T-cell (primary cell): Measurements from ENCODE around the gene EFHC1. TPM values are rescaled to one million over a fixed set of nuclear protein-coding genes. Genes with fewer than 3 reads are reported as not detected.

Experiments used
- ATAC-seq, 4 experiments: fragments of 200-7000 bp in 3 of 4; fragments of 150-1000 bp in 1 of 4; cut with Tn5 transposase; replicated peaks in 1 of 4; 1 replicate in 3 of 4; 2 replicates in 1 of 4; pipeline ENCODE4 v1.10.0; 2021; ENCODE audit warnings: moderate library complexity in 3 of 4, mild to moderate bottlenecking in 2 of 4, moderate number of reproducible peaks in 1 of 4
- CTCF ChIA-PET, 2 donors: fragments of 300-600 bp; sonication (Branson Sonifier 250); formaldehyde crosslinking; loops; one replicate each; lab custom pipeline; 2022; ENCODE audit warnings: antibody characterized with exemption in 2 of 2; lab: Charles Lee
- POLR2A ChIA-PET, 2 donors: fragments of 300-600 bp; sonication (Branson Sonifier 250); formaldehyde crosslinking; loops; one replicate each; lab custom pipeline; 2022; ENCODE audit warnings: antibody characterized with exemption in 2 of 2; lab: Charles Lee
- DNase-seq, 35 experiments: peaks; one replicate each; pipeline versions ENCODE4 v3.0.0 to v3.0.0-alpha.2; 2013 to 2023
- H3K27ac ChIP-seq: one replicate; pipeline ENCODE4 v1.5.1; 2013; ENCODE audit warnings: low read length
- H3K27me3 ChIP-seq, 2 experiments: replicated peaks in 1 of 2; 1 replicate in 1 of 2; 2 replicates in 1 of 2; pipeline versions ENCODE4 v1.6.1 to v1.7.0; 2013; ENCODE audit warnings: low read length in 1 of 2, mixed read lengths in 1 of 2; ENCODE audit not compliant: control insufficient read depth in 2 of 2, insufficient read depth in 2 of 2; ENCODE audit errors: extremely low read depth in 1 of 2
- H3K36me3 ChIP-seq, 2 donors: 1 replicate in 1 of 2; 2 replicates in 1 of 2; pipeline versions ENCODE4 v1.6.1 to v1.7.0; 2013; ENCODE audit warnings: low read length in 1 of 2; ENCODE audit not compliant: control insufficient read depth in 2 of 2, insufficient read depth in 1 of 2; ENCODE audit errors: extremely low read depth in 1 of 2
- H3K4me1 ChIP-seq, 2 experiments: 1 replicate in 1 of 2; 2 replicates in 1 of 2; pipeline versions ENCODE4 v1.6.1 to v1.7.0; 2013; ENCODE audit warnings: low read length in 2 of 2, mixed read lengths in 1 of 2; ENCODE audit not compliant: insufficient read depth in 2 of 2, control insufficient read depth in 1 of 2; ENCODE audit errors: extremely low read depth in 1 of 2
- H3K4me3 ChIP-seq, 2 donors: 1 replicate in 1 of 2; 2 replicates in 1 of 2; pipeline versions ENCODE4 v1.5.1 to v1.7.0; 2013; ENCODE audit warnings: mild to moderate bottlenecking in 2 of 2, low read length in 1 of 2, moderate library complexity in 1 of 2; ENCODE audit not compliant: control insufficient read depth in 1 of 2; ENCODE audit errors: extremely low read depth in 1 of 2
- H3K9me3 ChIP-seq: 2 replicates; pipeline ENCODE4 v1.7.0; 2013
- H3K27ac Mint-ChIP-seq, 2 donors: one replicate each; pipeline ENCODE4 v1.8.0; 2020 to 2021; ENCODE audit warnings: mild to moderate bottlenecking in 2 of 2, mixed read lengths in 2 of 2
- H3K27me3 Mint-ChIP-seq, 2 donors: one replicate each; pipeline ENCODE4 v1.8.0; 2021 to 2022; ENCODE audit warnings: mixed read lengths in 2 of 2
- H3K36me3 Mint-ChIP-seq: one replicate; pipeline ENCODE4 v1.8.0; 2021; ENCODE audit warnings: mixed read lengths
- H3K4me1 Mint-ChIP-seq, 3 donors: one replicate each; pipeline ENCODE4 v1.8.0; 2020 to 2022; ENCODE audit warnings: mixed read lengths in 3 of 3, mild to moderate bottlenecking in 1 of 3
- H3K4me3 Mint-ChIP-seq, 3 donors: one replicate each; pipeline ENCODE4 v1.8.0; 2020 to 2022; ENCODE audit warnings: mild to moderate bottlenecking in 3 of 3, mixed read lengths in 3 of 3, moderate library complexity in 3 of 3
- H3K9me3 Mint-ChIP-seq, 3 donors: one replicate each; pipeline ENCODE4 v1.8.0; 2020 to 2022; ENCODE audit warnings: mixed read lengths in 3 of 3
- WGBS: methylation state at CpG from one replicate; pipeline ENCODE4 v1.1.5; 2013; ENCODE audit warnings: missing lambda C conversion rate; ENCODE audit not compliant: insufficient coverage; 5-methylcytosine and 5-hydroxymethylcytosine counted together
- total RNA-seq, 35 experiments: library from RNA in 6 of 35; stranded (reverse) in 6 of 35; fragments of 120-200 nt in 1 of 35; gene quantifications; one replicate each; pipeline versions ENCODE4 v1.2.1 to v1.2.4 and lab custom pipeline; 2013 to 2026

EFHC1 gene
- total RNA-seq, 5 donors from 2014 or later (not counting 1 experiment from before 2014, with no cell fraction given): 4.5 to 8.6 (median 6.2) TPM

- H3K27me3 ChIP-seq: no peaks in the 10 kb centered on the region
- H3K4me1 Mint-ChIP-seq: peaks cover 0 to 8% (median 2%) of the 10 kb centered on the region in 3 donors
- peaks cover 0 to 7% of the 10 kb centered on the region in 2 donors for H3K36me3 ChIP-seq
- H3K4me3 Mint-ChIP-seq: no peak overlapping the region
- DNase-seq (no peak), ATAC-seq (no peak)
- no peak overlapping the region for H3K4me3 ChIP-seq
- no peaks in the 10 kb centered on the region for H3K27me3 Mint-ChIP-seq
- ChIA-PET POLR2A (no interaction called here), CTCF (interaction anchor here in 1 of 2 donors (0.6 kb wide), 1 partner anchor 267 kb away, joined by 4 read pairs; no protein-coding TSS in a partner anchor)
- no peak overlapping the region for H3K27ac Mint-ChIP-seq
- WGBS: 46% methylated on average over 8 of the region's 8 CpGs
- no peaks in the 10 kb centered on the region for H3K9me3 ChIP-seq
- no peaks in the 10 kb centered on the region for H3K9me3 Mint-ChIP-seq
- no peak overlapping the region for H3K27ac ChIP-seq
- H3K4me1 ChIP-seq: peaks cover 0 to 3% of the 10 kb centered on the region in 2 experiments
- peaks cover 15% of the 10 kb centered on the region for H3K36me3 Mint-ChIP-seq
These were observed 109.2 kb downstream of the EFHC1 start for GRCh38 chr6:52529311-52529710.

- Mint-ChIP-seq H3K9me3 (no peaks in the 10 kb centered on the region), H3K4me1 (peaks cover 8 to 10% (median 10%) of the 10 kb centered on the region in 3 donors)
These were observed 110.2 kb downstream of the EFHC1 start for GRCh38 chr6:52530351-52530750.

GRCh38 chr6:52531396-52531795, 111.3 kb downstream of the EFHC1 start:
- DNase-seq (no peak), ATAC-seq (no peak)
- H3K4me1 Mint-ChIP-seq: peaks cover 18 to 20% (median 20%) of the 10 kb centered on the region in 3 donors
- CTCF ChIA-PET: no interaction called here
- peaks cover 0 to 7% of the 10 kb centered on the region in 2 donors for H3K36me3 ChIP-seq
- H3K27ac Mint-ChIP-seq: no peak overlapping the region
- H3K4me3 ChIP-seq: no peak overlapping the region
- H3K9me3 ChIP-seq: no peaks in the 10 kb centered on the region
- POLR2A ChIA-PET: interaction anchor here in 1 of 2 donors (0.7 kb wide), 2 partner anchors 200 to 220 kb away, joined by 4 to 19 read pairs; no protein-coding TSS in a partner anchor
- no peak overlapping the region for H3K27ac ChIP-seq
- H3K4me1 ChIP-seq: peaks cover 7 to 18% of the 10 kb centered on the region in 2 experiments
- no peaks in the 10 kb centered on the region for H3K9me3 Mint-ChIP-seq
- WGBS: 95% methylated on average over 4 of the region's 4 CpGs
- peaks cover 16% of the 10 kb centered on the region for H3K36me3 Mint-ChIP-seq
- H3K4me3 Mint-ChIP-seq: no peak overlapping the region
- H3K27me3 Mint-ChIP-seq: no peaks in the 10 kb centered on the region
- no peaks in the 10 kb centered on the region for H3K27me3 ChIP-seq

More at GRCh38 chr6:52530351-52530750, 110.2 kb downstream of the EFHC1 start:
- Mint-ChIP-seq H3K36me3 (peaks cover 23% of the 10 kb centered on the region), H3K4me3 (no peak overlapping the region), H3K27me3 (no peaks in the 10 kb centered on the region), H3K27ac (no peak overlapping the region)
- ChIA-PET CTCF (interaction anchor here in 1 of 2 donors (0.6 to 0.8 kb wide), 2 partner anchors 77 to 123 kb away, joined by 3 read pairs; no protein-coding TSS in a partner anchor), POLR2A (no interaction called here)
- WGBS: 96% methylated on average over 10 of the region's 10 CpGs
- Histone ChIP-seq H3K36me3 (peaks cover 0 to 7% of the 10 kb centered on the region in 2 donors), H3K27ac (no peak overlapping the region), H3K4me3 (no peak overlapping the region), H3K9me3 (no peaks in the 10 kb centered on the region), H3K27me3 (no peaks in the 10 kb centered on the region), H3K4me1 (peaks cover 0 to 8% of the 10 kb centered on the region in 2 experiments)
- DNase-seq: no peak
- no peak for ATAC-seq

DNA sequence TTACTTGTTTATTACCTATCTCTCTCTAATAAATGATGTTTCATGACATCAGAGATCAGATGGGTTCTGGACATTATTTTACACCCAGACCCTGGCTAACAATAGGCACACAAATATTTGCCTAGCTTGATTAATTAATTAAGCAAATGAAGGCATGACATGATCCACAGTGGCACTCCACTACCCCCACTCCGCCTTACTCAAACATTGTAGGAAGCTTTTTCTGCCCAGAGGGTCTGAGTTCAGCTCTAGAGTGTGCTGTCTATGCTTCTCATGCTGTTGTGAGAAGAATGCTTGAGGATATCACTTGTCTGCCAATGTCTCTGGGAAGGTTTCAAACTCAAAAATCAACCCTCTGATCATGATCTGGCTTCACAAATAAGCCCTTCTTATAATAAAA, 111.7 kb downstream of the EFHC1 start:
- H3K9me3 Mint-ChIP-seq: no peaks in the 10 kb centered on the region
- H3K4me1 ChIP-seq: peaks cover 7 to 22% of the 10 kb centered on the region in 2 experiments
- H3K36me3 ChIP-seq: peaks cover 0 to 7% of the 10 kb centered on the region in 2 donors
- no peaks in the 10 kb centered on the region for H3K9me3 ChIP-seq
- no peak overlapping the region for H3K27ac ChIP-seq
- no peak overlapping the region for H3K4me3 Mint-ChIP-seq
- H3K4me3 ChIP-seq: no peak overlapping the region
- H3K27ac Mint-ChIP-seq: no peak overlapping the region
- WGBS: no CpG with 5 or more reads among the region's 1 CpG
- POLR2A ChIA-PET: interaction anchor here in 1 of 2 donors (0.7 kb wide), 1 partner anchor 220 kb away, joined by 4 read pairs; no protein-coding TSS in a partner anchor
- no peak for DNase-seq
- CTCF ChIA-PET: no interaction called here
- no peaks in the 10 kb centered on the region for H3K27me3 Mint-ChIP-seq
- no peaks in the 10 kb centered on the region for H3K27me3 ChIP-seq
- H3K4me1 Mint-ChIP-seq: peaks cover 22 to 25% (median 24%) of the 10 kb centered on the region in 3 donors
- no peak for ATAC-seq
- peaks cover 16% of the 10 kb centered on the region for H3K36me3 Mint-ChIP-seq

DNA sequence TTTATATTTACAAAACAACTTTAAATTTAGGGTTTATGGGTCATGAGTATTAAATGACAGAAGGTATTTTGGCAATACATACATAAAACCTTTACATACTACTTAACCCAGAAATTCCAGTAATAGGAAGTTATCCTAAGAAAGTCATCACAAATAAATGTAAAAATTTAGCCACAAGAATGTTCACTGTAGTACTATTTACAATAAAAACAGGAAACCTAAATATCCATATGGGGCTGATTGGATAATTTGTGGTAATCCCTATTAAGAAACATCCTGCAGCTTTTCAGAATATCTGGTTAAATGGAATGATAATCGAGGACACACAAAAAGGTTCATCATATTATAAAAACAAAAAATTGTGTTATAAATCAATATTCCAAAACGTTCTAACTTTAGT, 112.3 kb downstream of the EFHC1 start:
- no CpG with 5 or more reads among the region's 2 CpGs for WGBS
- DNase-seq (no peak), ATAC-seq (no peak)
- H3K27ac ChIP-seq: no peak overlapping the region
- ChIA-PET POLR2A (no interaction called here), CTCF (no interaction called here)
- H3K27me3 ChIP-seq: no peaks in the 10 kb centered on the region
- H3K36me3 ChIP-seq: peaks cover 0 to 7% of the 10 kb centered on the region in 2 donors
- no peaks in the 10 kb centered on the region for H3K9me3 Mint-ChIP-seq
- H3K27ac Mint-ChIP-seq: no peak overlapping the region
- no peaks in the 10 kb centered on the region for H3K9me3 ChIP-seq
- H3K4me1 ChIP-seq: peaks cover 9 to 29% of the 10 kb centered on the region in 2 experiments
- H3K36me3 Mint-ChIP-seq: peaks cover 16% of the 10 kb centered on the region
- H3K27me3 Mint-ChIP-seq: no peaks in the 10 kb centered on the region
- peaks cover 29 to 31% (median 30%) of the 10 kb centered on the region in 3 donors for H3K4me1 Mint-ChIP-seq
- no peak overlapping the region for H3K4me3 ChIP-seq
- H3K4me3 Mint-ChIP-seq: no peak overlapping the region

DNA sequence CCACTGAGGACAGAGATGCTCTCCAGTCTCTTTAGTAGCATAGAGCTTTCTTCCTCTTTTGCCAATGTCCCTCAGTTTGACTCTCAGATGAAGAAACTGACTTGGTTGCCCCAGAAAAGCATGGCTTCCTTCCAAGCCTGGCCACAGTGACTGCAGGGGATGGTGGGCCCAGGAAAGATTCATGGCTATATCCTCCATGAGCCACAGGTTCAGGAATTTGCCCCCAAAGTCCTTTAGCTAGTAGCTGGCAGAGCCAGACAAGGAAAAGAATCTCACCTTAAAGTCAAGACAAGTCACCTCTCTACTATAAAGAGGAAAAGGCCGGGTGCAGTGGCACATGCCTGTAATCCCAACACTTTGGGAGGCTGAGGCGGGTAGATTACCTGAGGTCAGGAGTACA, 113.3 kb downstream of the EFHC1 start:
- DNase-seq: no peak
- POLR2A ChIA-PET: no interaction called here
- Histone ChIP-seq H3K9me3 (no peaks in the 10 kb centered on the region), H3K36me3 (peaks cover 0 to 4% of the 10 kb centered on the region in 2 donors), H3K27me3 (no peaks in the 10 kb centered on the region), H3K27ac (no peak overlapping the region), H3K4me3 (no peak overlapping the region), H3K4me1 (peaks cover 14 to 39% of the 10 kb centered on the region in 2 experiments)
- H3K27ac Mint-ChIP-seq: no peak overlapping the region
- H3K4me3 Mint-ChIP-seq: no peak overlapping the region
- H3K4me1 Mint-ChIP-seq: peaks cover 39 to 41% (median 40%) of the 10 kb centered on the region in 3 donors
- CTCF ChIA-PET: no interaction called here
- H3K36me3 Mint-ChIP-seq: peaks cover 16% of the 10 kb centered on the region
- H3K27me3 Mint-ChIP-seq: no peaks in the 10 kb centered on the region
- WGBS: no CpG with 5 or more reads among the region's 2 CpGs
- ATAC-seq: no peak
- no peaks in the 10 kb centered on the region for H3K9me3 Mint-ChIP-seq
